ENCODE data around the gene ARHGAP4.

DNA sequence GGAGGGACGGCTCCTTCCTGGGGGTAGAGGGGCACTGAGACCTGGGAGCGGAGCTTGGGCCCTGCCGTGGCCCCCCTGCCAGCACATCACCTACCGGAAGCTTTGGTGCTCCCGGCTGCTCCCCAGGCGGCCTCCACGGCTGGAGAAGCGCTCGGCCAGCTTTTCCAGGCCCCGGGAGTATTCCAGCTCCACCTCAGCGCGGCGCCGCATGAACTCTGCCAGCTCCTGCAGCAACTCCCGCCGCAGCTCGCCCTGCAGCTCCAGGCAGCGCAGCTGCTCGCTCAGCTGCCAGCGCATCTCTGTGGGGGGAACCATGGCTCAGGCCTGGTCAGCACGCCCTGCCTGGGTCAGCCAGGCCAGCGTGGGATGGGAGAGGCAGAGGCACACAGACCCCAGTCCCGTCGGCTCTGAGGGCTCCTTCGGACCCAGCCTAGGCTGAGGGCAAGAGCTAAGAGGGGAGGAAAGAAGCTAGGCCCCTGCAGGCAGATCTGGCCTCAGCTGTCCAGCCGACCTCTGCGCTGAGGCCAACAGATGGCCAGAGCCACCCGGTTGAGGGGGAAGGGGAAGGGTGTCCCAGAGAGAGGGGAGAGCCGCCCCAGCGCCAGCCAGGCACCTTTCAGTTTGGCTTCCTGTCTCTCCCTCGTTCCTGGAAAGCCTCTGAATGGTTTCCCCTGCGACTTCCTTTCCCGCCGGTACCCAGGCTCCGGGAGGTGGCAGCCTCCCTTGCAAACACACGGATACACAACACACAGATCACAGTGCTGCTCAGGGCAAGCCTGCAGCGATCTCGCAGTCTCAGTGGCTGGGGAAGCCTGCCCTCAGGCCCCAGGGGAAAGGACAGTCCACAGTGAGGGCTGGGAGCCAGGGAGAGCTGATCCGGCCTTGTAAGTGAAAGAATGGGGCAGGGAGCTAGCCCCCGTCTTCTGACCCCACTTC lies 4.3 kb downstream of the ARHGAP4 start:
- TF ChIP-seq POLR2A (IDR thresholded peaks at IDR 0.05; ENCODE audit: low read depth, low read length) (no peak), POLR2AphosphoS5 (IDR thresholded peaks at IDR 0.05; ENCODE audit: low read depth, low read length) (no peak), TAF1 (IDR thresholded peaks at IDR 0.05; ENCODE audit: low read depth, low read length) (no peak), SPI1 (IDR thresholded peaks at IDR 0.05; ENCODE audit: low read depth, low read length) (no peak)
